HG03432 (cell line): ENCODE measurements around the gene PCBP4.

Experiments
- ATAC-seq: cut with Tn5 transposase; IDR thresholded peaks from one replicate; pipeline ENCODE4 v1.9.1; 2021; ENCODE audit warnings: mild to moderate bottlenecking, moderate library complexity; ENCODE audit not compliant: unreplicated experiment

Gene PCBP4

GRCh38 chr3:51955893-51956770, 11.1 kb downstream of the PCBP4 start:
- no peak for ATAC-seq

GRCh38 chr3:51955175-51955892, 11.9 kb downstream of the PCBP4 start, which contains the start of gene GPR62:
GPR62 (plus strand) TSS chr3:51955381; CDS start chr3:51955653, 272 bp downstream.
- ATAC-seq = no peak

GRCh38 chr3:51954713-51955112, 12.5 kb downstream of the PCBP4 start:
- no peak for ATAC-seq

GRCh38 chr3:51954105-51954504, 13.1 kb downstream of the PCBP4 start:
- ATAC-seq = no peak

- ATAC-seq = no peak
Observed at GRCh38 chr3:51953445-51953844, 13.8 kb downstream of the PCBP4 start.

DNA sequence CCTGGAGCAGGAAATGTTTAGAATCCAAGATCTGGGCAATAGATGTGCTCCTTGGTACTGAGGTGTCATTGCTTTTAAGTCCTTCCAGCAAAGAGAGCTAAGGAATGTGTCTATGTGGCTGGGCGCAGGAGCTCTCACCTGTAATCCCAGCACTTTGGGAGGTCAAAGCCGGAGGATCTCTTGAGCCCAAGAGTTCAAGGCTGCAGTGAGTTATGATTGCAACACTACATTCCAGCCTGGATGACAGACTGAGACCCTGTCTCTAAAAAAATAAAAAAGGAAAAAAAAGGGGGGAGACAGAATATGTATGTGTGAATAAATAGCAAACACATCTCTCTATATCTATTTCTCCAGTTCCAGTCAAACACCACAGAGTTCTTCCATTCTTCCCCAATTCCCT, 16.4 kb downstream of the PCBP4 start:
- ATAC-seq = no peak

- ATAC-seq = no peak
Observed at GRCh38 chr3:51949121-51949520, 18.1 kb downstream of the PCBP4 start.

DNA sequence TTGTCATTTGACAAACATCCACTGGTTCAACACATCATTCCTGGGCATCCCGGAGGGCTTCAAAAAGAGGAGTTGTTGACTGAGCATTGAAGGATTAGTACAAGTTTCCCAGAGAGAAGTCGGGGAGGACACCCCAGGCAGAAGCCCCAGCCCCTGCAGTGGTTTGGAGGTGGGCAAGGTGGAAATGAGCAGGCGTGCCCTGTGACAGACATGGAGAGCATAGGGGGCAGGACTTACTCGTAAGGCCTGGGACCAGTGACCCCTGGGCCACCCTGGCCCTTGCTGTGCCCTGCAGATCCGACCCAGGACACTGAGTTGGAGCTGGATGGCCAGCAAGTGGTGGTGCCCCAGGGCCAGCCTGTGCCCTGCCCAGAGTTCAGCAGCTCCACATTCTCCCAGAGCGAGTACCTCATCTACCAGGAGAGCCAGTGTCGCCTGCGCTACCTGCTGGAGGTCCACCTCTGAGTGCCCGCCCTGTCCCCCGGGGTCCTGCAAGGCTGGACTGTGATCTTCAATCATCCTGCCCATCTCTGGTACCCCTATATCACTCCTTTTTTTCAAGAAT, 19.2 kb downstream of the PCBP4 start:
- no peak for ATAC-seq

DNA sequence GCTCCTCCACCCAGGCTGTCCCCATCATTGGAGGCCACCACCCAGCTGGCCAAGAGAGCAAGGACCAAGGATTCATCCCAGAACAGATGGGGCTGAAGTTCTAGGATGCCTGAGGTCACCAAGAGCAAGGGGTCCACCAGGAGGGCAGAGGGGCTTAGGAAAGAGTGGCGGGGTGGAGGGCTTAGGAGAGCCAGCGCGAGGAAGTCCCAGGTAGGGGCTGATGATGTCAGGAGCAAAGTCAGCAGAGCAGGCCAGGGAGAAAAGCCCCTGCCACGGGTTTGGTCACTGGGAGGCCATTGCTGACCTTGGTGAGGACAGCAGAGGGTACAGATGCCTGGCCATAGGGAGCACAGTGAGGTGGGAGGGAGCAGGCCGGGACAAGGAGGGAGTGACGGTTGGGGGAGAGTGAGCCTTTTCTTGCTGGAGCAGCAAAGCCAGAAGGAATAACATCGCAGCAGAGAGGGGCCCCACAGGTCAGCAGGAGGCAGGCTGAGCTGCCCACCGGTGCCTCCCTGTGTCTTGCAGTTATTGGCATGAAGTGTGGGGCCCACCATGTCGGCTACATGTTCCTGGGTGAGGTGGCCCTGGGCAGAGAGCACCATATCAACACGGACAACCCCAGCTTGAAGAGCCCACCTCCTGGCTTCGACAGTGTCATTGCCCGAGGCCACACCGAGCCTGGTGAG, 19.9 kb downstream of the PCBP4 start:
- no peak for ATAC-seq

DNA sequence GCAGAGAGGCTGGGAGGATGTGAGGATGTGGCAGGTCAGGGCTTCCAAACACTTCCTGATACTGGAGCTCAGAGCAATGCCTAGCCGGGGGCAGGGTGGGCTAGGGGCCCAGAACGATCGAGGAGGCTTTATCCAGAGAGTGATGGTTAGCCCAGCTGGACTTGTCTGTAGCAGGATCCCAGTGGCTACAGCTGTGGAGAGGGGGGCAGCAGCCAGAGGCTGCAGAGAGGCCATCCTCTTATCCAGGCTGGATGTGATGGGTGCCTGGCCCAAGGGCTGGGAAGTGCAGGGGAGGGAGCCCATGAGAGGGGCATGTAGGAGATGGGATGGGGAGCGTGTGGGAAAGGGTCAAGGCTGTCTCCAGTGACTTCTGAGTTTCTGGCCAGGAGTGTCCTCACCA, 20.5 kb downstream of the PCBP4 start:
- no peak for ATAC-seq

- ATAC-seq = no peak
Observed at GRCh38 chr3:51945926-51946705, 21.1 kb downstream of the PCBP4 start.

- ATAC-seq = no peak
Observed at GRCh38 chr3:51945031-51945840, 22.0 kb downstream of the PCBP4 start.

- ATAC-seq = no peak
Observed at GRCh38 chr3:51944451-51945021, 22.7 kb downstream of the PCBP4 start.

DNA sequence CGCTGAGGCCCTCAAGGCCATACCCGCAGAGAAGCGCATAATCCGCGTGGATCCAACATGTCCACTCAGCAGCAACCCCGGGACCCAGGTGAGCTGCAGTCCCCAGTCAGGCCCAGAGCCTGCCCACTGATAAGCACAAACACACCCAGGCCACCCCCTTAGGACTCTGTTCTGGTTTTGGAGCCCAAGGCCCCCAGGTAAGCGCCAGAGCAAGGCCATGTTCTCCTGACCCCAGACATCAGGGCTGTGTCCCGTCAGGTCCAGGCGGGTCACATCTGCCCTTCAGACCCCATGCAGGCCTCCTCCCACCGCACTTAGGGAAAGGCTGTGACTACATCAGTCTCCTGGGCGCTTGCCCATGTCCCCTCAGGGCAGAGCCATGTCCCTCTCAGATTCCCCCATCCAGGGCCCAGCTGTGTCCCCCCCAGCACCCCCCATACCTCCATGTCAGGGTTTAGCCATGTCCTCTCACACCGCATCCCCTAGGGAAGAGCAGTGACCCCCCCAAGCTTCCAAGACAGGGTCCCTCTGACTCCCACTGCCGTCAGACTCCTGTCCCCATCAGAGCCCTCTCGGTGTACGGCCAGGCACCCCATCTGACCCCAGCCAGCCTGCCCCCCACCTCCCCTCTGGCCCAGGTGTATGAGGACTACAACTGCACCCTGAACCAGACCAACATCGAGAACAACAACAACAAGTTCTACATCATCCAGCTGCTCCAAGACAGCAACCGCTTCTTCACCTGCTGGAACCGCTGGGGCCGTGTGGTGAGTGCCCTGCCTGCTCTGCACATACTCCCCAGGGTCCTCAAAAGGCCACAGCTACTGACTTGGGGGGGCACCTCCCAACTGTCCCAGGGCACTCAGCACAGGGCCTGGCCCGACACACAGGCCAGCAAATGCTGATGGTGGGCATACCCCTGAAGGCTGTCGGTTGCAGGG, 23.5 kb downstream of the PCBP4 start:
- no peak for ATAC-seq

- peak; percentile 27 for ATAC-seq
Observed at GRCh38 chr3:51942603-51943450, 24.4 kb downstream of the PCBP4 start.

- ATAC-seq = peak; percentile 87
Observed at GRCh38 chr3:51941798-51942602, 25.3 kb downstream of the PCBP4 start, which contains the start of the genes PARP3 and RRP9. PARP3 (plus strand) TSS chr3:51942363; CDS start chr3:51943356, 993 bp downstream. RRP9 (minus strand) TSS chr3:51941904; CDS start chr3:51941867, 37 bp downstream.
